Activated B cell treated with CpG ODN at 0.5 μM for 24 hours (primary cell): ENCODE measurements around the gene ASTL. TPM values are rescaled to one million over a fixed set of nuclear protein-coding genes. Genes with fewer than 3 reads are reported as not detected.

ENCODE experiments used
- ATAC-seq: fragments of 200-7000 bp; cut with Tn5 transposase; one replicate; pipeline ENCODE4 v1.10.0; 2021; ENCODE audit warnings: low read depth, mild to moderate bottlenecking, moderate library complexity
- CTCF ChIA-PET: fragments of 350-600 bp; sonication (Branson Sonifier 250); formaldehyde crosslinking; loops from one replicate; lab custom pipeline; 2021; ENCODE audit warnings: antibody characterized with exemption; lab: Charles Lee
- POLR2A ChIA-PET: fragments of 350-600 bp; sonication (Branson Sonifier 250); formaldehyde crosslinking; loops from one replicate; lab custom pipeline; 2021; ENCODE audit warnings: antibody characterized with exemption; lab: Charles Lee
- DNase-seq: peaks from one replicate; pipeline ENCODE4 v3.0.0; 2022
- H3K27ac Mint-ChIP-seq: one replicate; pipeline ENCODE4 v1.8.0; 2020; ENCODE audit warnings: mixed read lengths
- H3K27me3 Mint-ChIP-seq: one replicate; pipeline ENCODE4 v1.8.0; 2021; ENCODE audit warnings: mixed read lengths
- H3K36me3 Mint-ChIP-seq: one replicate; pipeline ENCODE4 v1.8.0; 2021; ENCODE audit warnings: low read depth, mixed read lengths
- H3K4me1 Mint-ChIP-seq: one replicate; pipeline ENCODE4 v1.8.0; 2021; ENCODE audit warnings: mixed read lengths
- H3K4me3 Mint-ChIP-seq: one replicate; pipeline ENCODE4 v1.8.0; 2020; ENCODE audit warnings: mild to moderate bottlenecking, mixed read lengths
- H3K9me3 Mint-ChIP-seq: one replicate; pipeline ENCODE4 v1.8.0; 2020; ENCODE audit warnings: mixed read lengths
- CTCF ChIP-seq: fragments of 200-600 bp; IDR thresholded peaks from one replicate; pipeline ENCODE4 v1.8.0; 2022; ENCODE audit warnings: antibody characterized with exemption, mild to moderate bottlenecking
- intact Hi-C: fragments of 100-400 bp; cut with micrococcal nuclease; formaldehyde crosslinking; loops from one replicate; pipeline ENCODE4 v1.15.1; 2024
- total RNA-seq: library from RNA; stranded (reverse); gene quantifications from 2 replicates; pipeline ENCODE4 v1.2.3, GENCODE V29; 2022

Gene ASTL
- total RNA-seq, 1 donor from 2014 or later, result 1.6 TPM

GRCh38 chr2:96102596-96103186 lies 35.6 kb downstream of the ASTL start:
- no peak overlapping the region for H3K4me3 Mint-ChIP-seq
- H3K27me3 Mint-ChIP-seq, result no peaks in the 10 kb centered on the region
- H3K27ac Mint-ChIP-seq, result no peak overlapping the region

GRCh38 chr2:96100893-96101304 lies 37.4 kb downstream of the ASTL start:
- H3K27ac Mint-ChIP-seq, result no peak overlapping the region
- DNase-seq, result no peak
- peaks cover 2% of the 10 kb centered on the region for H3K36me3 Mint-ChIP-seq
- H3K9me3 Mint-ChIP-seq, result peaks cover 9% of the 10 kb centered on the region
- intact Hi-C loops, result no loop called here
- H3K4me3 Mint-ChIP-seq, result no peak overlapping the region
- TF ChIP-seq CTCF, result no peak
- ChIA-PET CTCF (interaction anchor here (1.5 kb wide), 1 partner anchor 16 kb away, joined by 4 read pairs; the partner anchor contains the start of gene ADRA2B), POLR2A (no interaction called here)
- ATAC-seq, result no peak
- H3K27me3 Mint-ChIP-seq, result no peaks in the 10 kb centered on the region
- peaks cover 2% of the 10 kb centered on the region for H3K4me1 Mint-ChIP-seq

More at GRCh38 chr2:96102596-96103186, 35.6 kb downstream of the ASTL start:
- POLR2A ChIA-PET, result interaction anchor here (0.5 kb wide), 1 partner anchor 663 kb away, joined by 3 read pairs; no protein-coding TSS in a partner anchor
- DNase-seq (peak; percentile 11), ATAC-seq (no peak)
- CTCF ChIA-PET, result interaction anchor here (1.5 kb wide), 1 partner anchor 14 kb away, joined by 4 read pairs; the partner anchor contains the start of gene ADRA2B
- Mint-ChIP-seq H3K9me3 (peaks cover 9% of the 10 kb centered on the region), H3K4me1 (peaks cover 2% of the 10 kb centered on the region), H3K36me3 (peaks cover 2% of the 10 kb centered on the region)
- intact Hi-C loops, result no loop called here
- no peak for TF ChIP-seq CTCF

- no peak overlapping the region for H3K27ac Mint-ChIP-seq
- no peak for TF ChIP-seq CTCF
- H3K4me1 Mint-ChIP-seq, result peaks cover 2% of the 10 kb centered on the region
- ATAC-seq (no peak), DNase-seq (no peak)
- no peak overlapping the region for H3K4me3 Mint-ChIP-seq
- peaks cover 2% of the 10 kb centered on the region for H3K9me3 Mint-ChIP-seq
- ChIA-PET CTCF (no interaction called here), POLR2A (no interaction called here)
- H3K27me3 Mint-ChIP-seq, result no peaks in the 10 kb centered on the region
- intact Hi-C loops, result no loop called here
- H3K36me3 Mint-ChIP-seq, result no peaks in the 10 kb centered on the region
Measured at GRCh38 chr2:96099861-96100798, 38.2 kb downstream of the ASTL start.

GRCh38 chr2:96098900-96099590 lies 39.3 kb downstream of the ASTL start:
- Mint-ChIP-seq H3K4me3 (no peak overlapping the region), H3K4me1 (peaks cover 2% of the 10 kb centered on the region), H3K27me3 (no peaks in the 10 kb centered on the region), H3K36me3 (no peaks in the 10 kb centered on the region), H3K27ac (no peak overlapping the region), H3K9me3 (no peaks in the 10 kb centered on the region)
- ATAC-seq, result no peak
- ChIA-PET CTCF (no interaction called here), POLR2A (no interaction called here)
- intact Hi-C loops, result no loop called here
- TF ChIP-seq CTCF, result no peak
- peak; percentile 9 for DNase-seq
